ENCODE data around the gene ASIC1.

ASIC1 gene

DNA sequence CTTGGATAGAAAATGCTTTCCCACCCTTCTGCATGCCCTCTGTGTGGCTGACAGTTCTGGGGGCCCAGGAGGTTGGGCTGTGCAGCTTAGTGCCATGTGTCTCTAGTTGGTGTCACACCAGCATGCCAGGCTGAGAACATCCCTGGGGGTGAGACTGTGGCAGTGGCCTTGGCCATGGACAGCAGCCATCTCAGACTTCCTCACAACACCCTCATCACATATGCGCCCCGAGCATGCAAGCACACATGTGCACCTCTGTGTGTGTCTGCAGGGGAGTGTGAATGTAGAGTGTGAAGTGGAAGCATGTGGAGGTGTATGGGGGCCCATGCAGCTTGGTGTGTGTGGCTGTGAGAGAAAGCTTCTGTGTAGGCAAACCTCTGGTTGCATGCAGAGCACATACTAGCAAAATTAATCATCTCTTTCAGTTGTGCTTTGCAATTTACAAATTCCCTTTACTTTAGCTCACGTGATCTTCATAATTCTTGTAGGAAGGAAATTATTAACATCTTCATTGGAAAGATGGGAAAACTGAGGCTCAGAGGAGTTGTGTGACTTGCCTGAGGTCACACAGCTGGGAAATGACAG lies 8.4 kb downstream of the ASIC1 start:
- Histone ChIP-seq H3K27ac (ENCODE audit: low read depth, low read length, poor library complexity, severe bottlenecking) (no peak overlapping the region), H4K20me1 (ENCODE audit: insufficient read depth, low read length) (no peaks in the 10 kb centered on the region), H3F3A (ENCODE audit: insufficient read depth, low read length) (no peaks in the 10 kb centered on the region), H3K36me3 (ENCODE audit: insufficient read depth, low read length) (no peaks in the 10 kb centered on the region), H3K9ac (ENCODE audit: low read length) (no peak overlapping the region), H3K4me1 (ENCODE audit: insufficient read depth, low read length, severe bottlenecking) (no peaks in the 10 kb centered on the region), H2AFZ (ENCODE audit: low read length) (no peak overlapping the region), H3K79me2 (ENCODE audit: insufficient read depth, low read length) (no peaks in the 10 kb centered on the region), H3K4me2 (ENCODE audit: low read length) (no peak overlapping the region), H3K9me2 (ENCODE audit: low read depth, low read length) (no peaks in the 10 kb centered on the region), H3K4me3 (ENCODE audit: low read depth, low read length, poor library complexity, severe bottlenecking) (no peak overlapping the region), H3K27me3 (ENCODE audit: insufficient read depth, low read length) (0 out of 2 replicates have a peak, but pooled peaks cover 2% of the 10 kb centered on the region), H3K9me3 (ENCODE audit: low read length) (no peaks in the 10 kb centered on the region)
- TF ChIP-seq EZH2 (IDR thresholded peaks at IDR 0.05; ENCODE audit: borderline replicate concordance, low read length), result no peak
- TF ChIP-seq, protein P1, sequence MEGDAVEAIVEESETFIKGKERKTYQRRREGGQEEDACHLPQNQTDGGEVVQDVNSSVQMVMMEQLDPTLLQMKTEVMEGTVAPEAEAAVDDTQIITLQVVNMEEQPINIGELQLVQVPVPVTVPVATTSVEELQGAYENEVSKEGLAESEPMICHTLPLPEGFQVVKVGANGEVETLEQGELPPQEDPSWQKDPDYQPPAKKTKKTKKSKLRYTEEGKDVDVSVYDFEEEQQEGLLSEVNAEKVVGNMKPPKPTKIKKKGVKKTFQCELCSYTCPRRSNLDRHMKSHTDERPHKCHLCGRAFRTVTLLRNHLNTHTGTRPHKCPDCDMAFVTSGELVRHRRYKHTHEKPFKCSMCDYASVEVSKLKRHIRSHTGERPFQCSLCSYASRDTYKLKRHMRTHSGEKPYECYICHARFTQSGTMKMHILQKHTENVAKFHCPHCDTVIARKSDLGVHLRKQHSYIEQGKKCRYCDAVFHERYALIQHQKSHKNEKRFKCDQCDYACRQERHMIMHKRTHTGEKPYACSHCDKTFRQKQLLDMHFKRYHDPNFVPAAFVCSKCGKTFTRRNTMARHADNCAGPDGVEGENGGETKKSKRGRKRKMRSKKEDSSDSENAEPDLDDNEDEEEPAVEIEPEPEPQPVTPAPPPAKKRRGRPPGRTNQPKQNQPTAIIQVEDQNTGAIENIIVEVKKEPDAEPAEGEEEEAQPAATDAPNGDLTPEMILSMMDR (IDR thresholded peaks at IDR 0.05; ENCODE audit: low read length), result no peak

GRCh38 chr12:50066402-50066801 lies 9.0 kb downstream of the ASIC1 start:
- Histone ChIP-seq H3K36me3 (ENCODE audit: insufficient read depth, low read length) (no peaks in the 10 kb centered on the region), H3K79me2 (ENCODE audit: insufficient read depth, low read length) (no peaks in the 10 kb centered on the region), H3K9me3 (ENCODE audit: low read length) (no peaks in the 10 kb centered on the region), H3K9me2 (ENCODE audit: low read depth, low read length) (no peaks in the 10 kb centered on the region), H2AFZ (ENCODE audit: low read length) (no peak overlapping the region), H3K9ac (ENCODE audit: low read length) (no peak overlapping the region), H3K4me2 (ENCODE audit: low read length) (no peak overlapping the region), H3F3A (ENCODE audit: insufficient read depth, low read length) (no peaks in the 10 kb centered on the region), H4K20me1 (ENCODE audit: insufficient read depth, low read length) (no peaks in the 10 kb centered on the region), H3K4me3 (ENCODE audit: low read depth, low read length, poor library complexity, severe bottlenecking) (no peak overlapping the region), H3K27me3 (ENCODE audit: insufficient read depth, low read length) (0 out of 2 replicates have a peak, but pooled peaks cover 2% of the 10 kb centered on the region), H3K4me1 (ENCODE audit: insufficient read depth, low read length, severe bottlenecking) (no peaks in the 10 kb centered on the region), H3K27ac (ENCODE audit: low read depth, low read length, poor library complexity, severe bottlenecking) (no peak overlapping the region)
- TF ChIP-seq, protein P1 (IDR thresholded peaks at IDR 0.05; ENCODE audit: low read length), result no peak
- no peak for TF ChIP-seq EZH2 (IDR thresholded peaks at IDR 0.05; ENCODE audit: borderline replicate concordance, low read length)

GRCh38 chr12:50069069-50069468 lies 11.7 kb downstream of the ASIC1 start:
- Histone ChIP-seq H3F3A (ENCODE audit: insufficient read depth, low read length) (no peaks in the 10 kb centered on the region), H2AFZ (ENCODE audit: low read length) (no peak overlapping the region), H3K9ac (ENCODE audit: low read length) (no peak overlapping the region), H3K9me3 (ENCODE audit: low read length) (no peaks in the 10 kb centered on the region), H3K9me2 (ENCODE audit: low read depth, low read length) (no peaks in the 10 kb centered on the region), H3K4me1 (ENCODE audit: insufficient read depth, low read length, severe bottlenecking) (no peaks in the 10 kb centered on the region), H3K4me3 (ENCODE audit: low read depth, low read length, poor library complexity, severe bottlenecking) (no peak overlapping the region), H3K27me3 (ENCODE audit: insufficient read depth, low read length) (0 out of 2 replicates have a peak, but pooled peaks cover 6% of the 10 kb centered on the region), H3K79me2 (ENCODE audit: insufficient read depth, low read length) (no peaks in the 10 kb centered on the region), H3K36me3 (ENCODE audit: insufficient read depth, low read length) (no peaks in the 10 kb centered on the region), H4K20me1 (ENCODE audit: insufficient read depth, low read length) (no peaks in the 10 kb centered on the region), H3K4me2 (ENCODE audit: low read length) (no peak overlapping the region), H3K27ac (ENCODE audit: low read depth, low read length, poor library complexity, severe bottlenecking) (no peak overlapping the region)
- TF ChIP-seq, protein P1 (IDR thresholded peaks at IDR 0.05; ENCODE audit: low read length), result no peak
- TF ChIP-seq EZH2 (IDR thresholded peaks at IDR 0.05; ENCODE audit: borderline replicate concordance, low read length), result no peak

Measured in OCI-LY1 (cell line).